Osteocyte (in vitro differentiated cells): Measurements from ENCODE around the gene PLG. TPM values are rescaled to one million over a fixed set of nuclear protein-coding genes. Genes with fewer than 3 reads are reported as not detected.

Experiments used
- DNase-seq: peaks from one replicate; pipeline ENCODE4 v3.0.0; 2021; ENCODE audit warnings: mixed read lengths; ENCODE audit not compliant: unreplicated experiment; ENCODE audit errors: extremely low spot score
- H3K27ac Mint-ChIP-seq: one replicate; pipeline ENCODE4 v1.8.0; 2021; ENCODE audit warnings: mild to moderate bottlenecking, mixed read lengths; ENCODE audit not compliant: unreplicated experiment
- H3K27me3 Mint-ChIP-seq: one replicate; pipeline ENCODE4 v1.8.0; 2021; ENCODE audit warnings: mixed read lengths; ENCODE audit not compliant: unreplicated experiment
- H3K36me3 Mint-ChIP-seq: one replicate; pipeline ENCODE4 v1.8.0; 2021; ENCODE audit warnings: mixed read lengths; ENCODE audit not compliant: unreplicated experiment
- H3K4me1 Mint-ChIP-seq: one replicate; pipeline ENCODE4 v1.8.0; 2021; ENCODE audit warnings: mixed read lengths; ENCODE audit not compliant: unreplicated experiment
- H3K4me3 Mint-ChIP-seq: one replicate; pipeline ENCODE4 v1.8.0; 2021; ENCODE audit warnings: mild to moderate bottlenecking, moderate library complexity, mixed read lengths; ENCODE audit not compliant: unreplicated experiment
- H3K9me3 Mint-ChIP-seq: one replicate; pipeline ENCODE4 v1.8.0; 2021; ENCODE audit warnings: mixed read lengths; ENCODE audit not compliant: unreplicated experiment
- CTCF ChIP-seq: fragments of 200-600 bp; sonication (generic); IDR thresholded peaks from 2 replicates; pipeline ENCODE4 v1.5.0; 2021; ENCODE audit warnings: antibody characterized with exemption, mild to moderate bottlenecking, moderate library complexity
- total RNA-seq: library from RNA; stranded (reverse); gene quantifications from 2 replicates; pipeline ENCODE4 v1.2.1, GENCODE V29; 2021

The PLG gene
- total RNA-seq, 1 donor from 2014 or later: not detected

DNA sequence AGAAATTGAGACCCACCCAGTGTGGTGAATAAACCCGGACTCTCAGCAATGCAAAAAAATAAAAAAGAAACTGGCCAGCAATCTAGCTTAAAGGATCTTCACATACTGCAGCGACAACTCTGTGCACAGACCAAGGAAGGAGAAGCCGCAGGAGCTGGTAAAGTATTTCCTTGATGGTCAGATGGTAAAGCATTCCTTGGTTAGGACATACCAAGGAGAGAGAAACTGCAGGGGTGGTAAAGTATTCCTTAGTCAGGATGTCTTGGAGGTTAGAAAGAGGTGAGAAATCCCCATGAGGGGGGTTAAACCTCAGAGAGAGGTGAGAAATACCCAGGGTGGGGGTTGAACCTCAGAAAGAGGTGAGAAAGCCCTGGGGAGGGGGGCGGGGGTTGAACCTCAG is 86.8 kb downstream of the PLG start:
- DNase-seq: no peak
- no peak for TF ChIP-seq CTCF
- Mint-ChIP-seq H3K4me3 (no peak overlapping the region), H3K9me3 (no peaks in the 10 kb centered on the region), H3K27me3 (no peaks in the 10 kb centered on the region), H3K36me3 (no peaks in the 10 kb centered on the region), H3K27ac (no peak overlapping the region), H3K4me1 (no peaks in the 10 kb centered on the region)

GRCh38 chr6:160789263-160790027 is 87.4 kb downstream of the PLG start:
- Mint-ChIP-seq H3K4me1 (no peaks in the 10 kb centered on the region), H3K27ac (no peak overlapping the region)
- TF ChIP-seq CTCF: no peak

GRCh38 chr6:160790028-160790792 is 88.2 kb downstream of the PLG start:
- no peaks in the 10 kb centered on the region for H3K36me3 Mint-ChIP-seq
- H3K27ac Mint-ChIP-seq: no peak overlapping the region
- H3K9me3 Mint-ChIP-seq: no peaks in the 10 kb centered on the region
- H3K27me3 Mint-ChIP-seq: no peaks in the 10 kb centered on the region
- H3K4me3 Mint-ChIP-seq: peak overlapping the region; percentile 32
- no peaks in the 10 kb centered on the region for H3K4me1 Mint-ChIP-seq
- DNase-seq: no peak
- TF ChIP-seq CTCF: peak; percentile 18

More at GRCh38 chr6:160789263-160790027, 87.4 kb downstream of the PLG start:
- Mint-ChIP-seq H3K36me3 (no peaks in the 10 kb centered on the region), H3K4me3 (no peak overlapping the region), H3K9me3 (no peaks in the 10 kb centered on the region), H3K27me3 (no peaks in the 10 kb centered on the region)
- no peak for DNase-seq

DNA sequence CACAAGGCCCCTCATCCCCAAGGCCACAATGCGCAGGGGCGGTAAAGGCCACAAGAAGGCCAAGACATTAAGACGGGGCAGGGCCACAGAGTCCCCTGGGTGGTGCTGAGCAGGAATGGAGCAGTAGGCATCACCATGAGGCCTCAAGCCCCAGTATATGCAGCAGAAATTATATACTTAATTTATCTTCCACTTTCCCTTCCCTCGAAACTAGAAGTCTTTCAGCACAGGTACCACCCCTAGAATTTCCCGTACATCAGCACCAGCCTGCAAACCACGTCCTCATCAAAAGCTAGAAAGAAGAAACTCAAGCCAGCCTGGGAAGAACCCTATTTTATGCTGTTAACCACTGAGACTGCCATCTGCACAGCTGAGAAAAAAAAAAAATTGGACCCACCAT is 89.4 kb downstream of the PLG start:
- Mint-ChIP-seq H3K27ac (no peak overlapping the region), H3K9me3 (no peaks in the 10 kb centered on the region), H3K27me3 (no peaks in the 10 kb centered on the region), H3K36me3 (no peaks in the 10 kb centered on the region), H3K4me1 (no peaks in the 10 kb centered on the region), H3K4me3 (no peak overlapping the region)
- DNase-seq: no peak
- no peak for TF ChIP-seq CTCF

GRCh38 chr6:160791981-160792418 is 90.0 kb downstream of the PLG start:
- Mint-ChIP-seq H3K4me3 (no peak overlapping the region), H3K4me1 (no peaks in the 10 kb centered on the region), H3K27me3 (no peaks in the 10 kb centered on the region), H3K9me3 (no peaks in the 10 kb centered on the region), H3K27ac (no peak overlapping the region), H3K36me3 (no peaks in the 10 kb centered on the region)
- no peak for DNase-seq
- TF ChIP-seq CTCF: no peak
